CD4-positive, alpha-beta T cell (primary cell): ENCODE results near the gene CCNG2. TPM values are rescaled to one million over a fixed set of nuclear protein-coding genes. Genes with fewer than 3 reads are reported as not detected.

ENCODE experiments used
- ATAC-seq: fragments of 200-7000 bp; cut with Tn5 transposase; one replicate; pipeline ENCODE4 v1.10.0; 2022; ENCODE audit warnings: mild to moderate bottlenecking; ENCODE audit not compliant: poor library complexity
- CTCF ChIA-PET: fragments of 350-600 bp; sonication (Branson Sonifier 250); formaldehyde crosslinking; loops from one replicate; lab custom pipeline; 2021; ENCODE audit warnings: antibody characterized with exemption, inconsistent platforms; lab: Charles Lee
- POLR2A ChIA-PET: fragments of 350-600 bp; sonication (Branson Sonifier 250); formaldehyde crosslinking; loops from one replicate; lab custom pipeline; 2021; ENCODE audit warnings: antibody characterized with exemption, inconsistent platforms; lab: Charles Lee
- DNase-seq, 14 experiments: peaks; one replicate each; pipeline ENCODE4 v3.0.0-alpha.2; 2013 to 2020; ENCODE audit warnings: mixed read lengths in 2 of 14
- H3K27ac ChIP-seq, 2 donors: one replicate each; pipeline versions ENCODE4 v1.5.1 to v1.7.0; 2013; ENCODE audit warnings: low read length in 2 of 2, low read depth in 1 of 2, mild to moderate bottlenecking in 1 of 2
- H3K27me3 ChIP-seq, 2 experiments: 1 replicate in 1 of 2; 2 replicates in 1 of 2; pipeline versions ENCODE4 v1.6.1 to v1.7.0; 2013; ENCODE audit warnings: low read length in 2 of 2, control low read depth in 1 of 2, mild to moderate bottlenecking in 1 of 2, moderate library complexity in 1 of 2; ENCODE audit not compliant: insufficient read depth in 2 of 2, control insufficient read depth in 1 of 2
- H3K36me3 ChIP-seq: one replicate; pipeline ENCODE4 v1.6.1; 2013; ENCODE audit warnings: low read length, control low read depth; ENCODE audit not compliant: insufficient read depth
- H3K4me1 ChIP-seq: one replicate; pipeline ENCODE4 v1.6.1; 2013; ENCODE audit warnings: low read length, control low read depth; ENCODE audit not compliant: insufficient read depth
- H3K4me3 ChIP-seq: one replicate; pipeline ENCODE4 v1.5.1; 2013; ENCODE audit warnings: mild to moderate bottlenecking, low read length, moderate library complexity
- H3K9me3 ChIP-seq, 2 experiments: 1 replicate in 1 of 2; 2 replicates in 1 of 2; pipeline versions ENCODE4 v1.6.1 to v1.7.0; 2013; ENCODE audit warnings: low read length in 2 of 2, mild to moderate bottlenecking in 2 of 2, control low read depth in 1 of 2, moderate library complexity in 1 of 2; ENCODE audit not compliant: control insufficient read depth in 1 of 2, insufficient read depth in 1 of 2
- H3K27ac Mint-ChIP-seq: one replicate; pipeline ENCODE4 v1.8.0; 2020; ENCODE audit warnings: mixed read lengths
- H3K27me3 Mint-ChIP-seq: one replicate; pipeline ENCODE4 v1.8.0; 2021; ENCODE audit warnings: mixed read lengths
- H3K36me3 Mint-ChIP-seq: one replicate; pipeline ENCODE4 v1.8.0; 2021; ENCODE audit warnings: low read depth, mixed read lengths
- H3K4me1 Mint-ChIP-seq: one replicate; pipeline ENCODE4 v1.8.0; 2021; ENCODE audit warnings: low read depth, mixed read lengths
- H3K4me3 Mint-ChIP-seq: one replicate; pipeline ENCODE4 v1.8.0; 2020; ENCODE audit warnings: mild to moderate bottlenecking, mixed read lengths
- H3K9me3 Mint-ChIP-seq: one replicate; pipeline ENCODE4 v1.8.0; 2020; ENCODE audit warnings: mixed read lengths
- CTCF ChIP-seq: fragments of 200-600 bp; IDR thresholded peaks from one replicate; pipeline ENCODE4 v1.8.0; 2022; ENCODE audit warnings: antibody characterized with exemption, mild to moderate bottlenecking
- intact Hi-C, 2 experiments: fragments of 100-400 bp; cut with DNase I in 1 of 2; cut with micrococcal nuclease in 1 of 2; formaldehyde crosslinking; loops; one replicate each; pipeline versions ENCODE4 v1.15.1 to v1.9.0; 2023 to 2025; cut with DNase I, micrococcal nuclease
- total RNA-seq, 174 experiments: library from RNA in 2 of 174; stranded (reverse) in 2 of 174; gene quantifications; one replicate each; pipeline ENCODE4 v1.2.3 and lab custom pipeline; 2021 to 2026

CCNG2 gene
- total RNA-seq, 2 experiments from 2014 or later: 20.6 to 21.3 TPM

DNA sequence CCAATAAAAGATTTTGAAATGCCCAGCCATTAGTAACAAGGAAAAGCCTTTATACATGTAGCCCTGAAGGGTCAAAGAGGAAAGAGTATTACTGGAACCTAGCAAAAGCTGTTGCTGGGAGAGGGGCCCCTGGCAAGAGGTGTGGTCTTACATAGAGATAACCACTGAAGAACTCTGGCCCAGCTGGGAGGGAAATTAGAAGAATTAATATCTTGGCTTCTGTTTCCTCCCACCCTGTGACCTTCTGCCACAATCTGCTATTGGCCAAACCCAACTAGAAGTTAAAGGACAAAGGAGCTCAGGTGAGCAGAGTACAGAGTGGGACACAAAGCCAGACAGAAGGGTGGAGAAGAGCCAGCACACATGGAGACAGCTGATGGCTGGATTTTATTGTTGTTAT lies 39.3 kb upstream of the CCNG2 start:
- TF ChIP-seq CTCF: no peak
- no peak overlapping the region for H3K27ac ChIP-seq
- no peaks in the 10 kb centered on the region for H3K9me3 ChIP-seq
- intact Hi-C loops: no loop called here
- DNase-seq: no peak
- no peak for ATAC-seq
- Mint-ChIP-seq H3K27ac (no peak overlapping the region), H3K4me1 (no peaks in the 10 kb centered on the region), H3K4me3 (no peak overlapping the region), H3K36me3 (no peaks in the 10 kb centered on the region), H3K27me3 (peaks cover 5% of the 10 kb centered on the region), H3K9me3 (no peaks in the 10 kb centered on the region)
- H3K36me3 ChIP-seq: no peaks in the 10 kb centered on the region
- H3K27me3 ChIP-seq: no peaks in the 10 kb centered on the region
- CTCF ChIA-PET: interaction anchor here (1.1 kb wide), 1 partner anchor 23 kb away, joined by 3 read pairs; no protein-coding TSS in a partner anchor
- no peaks in the 10 kb centered on the region for H3K4me1 ChIP-seq
- POLR2A ChIA-PET: interaction anchor here (0.6 kb wide), 1 partner anchor 140 kb away, joined by 5 read pairs; no protein-coding TSS in a partner anchor
- H3K4me3 ChIP-seq: no peak overlapping the region

GRCh38 chr4:77120886-77121508 lies 36.0 kb upstream of the CCNG2 start:
- TF ChIP-seq CTCF: no peak
- no peaks in the 10 kb centered on the region for H3K27me3 ChIP-seq
- intact Hi-C loops: no loop called here
- H3K27ac ChIP-seq: no peak overlapping the region
- H3K27ac Mint-ChIP-seq: no peak overlapping the region
- H3K4me1 Mint-ChIP-seq: no peaks in the 10 kb centered on the region
- ChIA-PET POLR2A (no interaction called here), CTCF (interaction anchor here (0.8 kb wide), 1 partner anchor 82 kb away, joined by 4 read pairs; no protein-coding TSS in a partner anchor)
- ATAC-seq: no peak
- H3K36me3 ChIP-seq: no peaks in the 10 kb centered on the region
- H3K9me3 ChIP-seq: no peaks in the 10 kb centered on the region
- no peaks in the 10 kb centered on the region for H3K36me3 Mint-ChIP-seq
- peak in 1 of 14 experiments; percentile 17 for DNase-seq
- H3K4me3 Mint-ChIP-seq: no peak overlapping the region
- no peak overlapping the region for H3K4me3 ChIP-seq
- peaks cover 8% of the 10 kb centered on the region for H3K27me3 Mint-ChIP-seq
- no peaks in the 10 kb centered on the region for H3K9me3 Mint-ChIP-seq
- no peaks in the 10 kb centered on the region for H3K4me1 ChIP-seq

GRCh38 chr4:77121736-77122240 lies 35.2 kb upstream of the CCNG2 start:
- Histone ChIP-seq H3K4me3 (no peak overlapping the region), H3K4me1 (peaks cover 3% of the 10 kb centered on the region), H3K27ac (no peak overlapping the region), H3K9me3 (no peaks in the 10 kb centered on the region), H3K36me3 (no peaks in the 10 kb centered on the region), H3K27me3 (no peaks in the 10 kb centered on the region)
- Mint-ChIP-seq H3K4me1 (peaks cover 2% of the 10 kb centered on the region), H3K27ac (no peak overlapping the region), H3K4me3 (no peak overlapping the region), H3K27me3 (peaks cover 8% of the 10 kb centered on the region), H3K36me3 (no peaks in the 10 kb centered on the region), H3K9me3 (no peaks in the 10 kb centered on the region)
- intact Hi-C loops: no loop called here
- ATAC-seq (no peak), DNase-seq (no peak)
- ChIA-PET POLR2A (no interaction called here), CTCF (interaction anchor here (1.9 kb wide), 1 partner anchor 11 kb away, joined by 4 read pairs; no protein-coding TSS in a partner anchor)
- TF ChIP-seq CTCF: no peak
